ENCODE results near the gene CFAP251.

CFAP251 gene

GRCh38 chr12:121958541-121959240 lies 40.3 kb downstream of the CFAP251 start:
- Histone ChIP-seq H3K9me3 (no peaks in the 10 kb centered on the region), H3K4me1 (no peaks in the 10 kb centered on the region), H3K4me3 (ENCODE audit: low read depth, low read length) (no peak overlapping the region), H3K27me3 (no peaks in the 10 kb centered on the region), H3K36me3 (no peaks in the 10 kb centered on the region)
- DNase-seq: no peak
- no peak for TF ChIP-seq CTCF (IDR thresholded peaks at IDR 0.05; ENCODE audit: low read depth, low read length)

GRCh38 chr12:121960541-121960940 lies 42.1 kb downstream of the CFAP251 start:
- TF ChIP-seq CTCF (IDR thresholded peaks at IDR 0.05; ENCODE audit: low read depth, low read length): no peak
- Histone ChIP-seq H3K4me3 (ENCODE audit: low read depth, low read length) (no peak overlapping the region), H3K9me3 (no peaks in the 10 kb centered on the region), H3K27me3 (no peaks in the 10 kb centered on the region), H3K36me3 (no peaks in the 10 kb centered on the region), H3K4me1 (no peaks in the 10 kb centered on the region)
- DNase-seq: no peak

GRCh38 chr12:121961195-121961879 lies 42.9 kb downstream of the CFAP251 start:
- DNase-seq: no peak
- Histone ChIP-seq H3K36me3 (no peaks in the 10 kb centered on the region), H3K27me3 (no peaks in the 10 kb centered on the region), H3K4me1 (no peaks in the 10 kb centered on the region), H3K9me3 (no peaks in the 10 kb centered on the region), H3K4me3 (ENCODE audit: low read depth, low read length) (no peak overlapping the region)
- no peak for TF ChIP-seq CTCF (IDR thresholded peaks at IDR 0.05; ENCODE audit: low read depth, low read length)

- Histone ChIP-seq H3K9me3 (no peaks in the 10 kb centered on the region), H3K36me3 (no peaks in the 10 kb centered on the region), H3K27me3 (no peaks in the 10 kb centered on the region), H3K4me1 (no peaks in the 10 kb centered on the region), H3K4me3 (ENCODE audit: low read depth, low read length) (no peak overlapping the region)
- DNase-seq: no peak
- TF ChIP-seq CTCF (IDR thresholded peaks at IDR 0.05; ENCODE audit: low read depth, low read length): no peak
These were observed 45.1 kb downstream of the CFAP251 start for GRCh38 chr12:121963341-121964018.

- no peak overlapping the region for H3K4me3 ChIP-seq (ENCODE audit: low read depth, low read length)
- no peak for DNase-seq
These were observed 46.6 kb downstream of the CFAP251 start for GRCh38 chr12:121964813-121965643.

More at GRCh38 chr12:121964813-121965643, 46.6 kb downstream of the CFAP251 start:
- no peaks in the 10 kb centered on the region for H3K4me1 ChIP-seq
- H3K36me3 ChIP-seq: no peaks in the 10 kb centered on the region
- no peak for TF ChIP-seq CTCF (IDR thresholded peaks at IDR 0.05; ENCODE audit: low read depth, low read length)
- no peaks in the 10 kb centered on the region for H3K27me3 ChIP-seq
- no peaks in the 10 kb centered on the region for H3K9me3 ChIP-seq
